GM19193 (cell line): ENCODE results near the gene ATP11A.

Experiments used
- POLR2A ChIP-seq: IDR thresholded peaks from 4 replicates; pipeline ENCODE4 v1.6.1; 2011; ENCODE audit not compliant: insufficient read depth, insufficient read length; ENCODE audit errors: extremely low read depth

Gene ATP11A

GRCh38 chr13:112837371-112838037 lies 147.7 kb downstream of the ATP11A start:
- TF ChIP-seq POLR2A = no peak

- no peak for TF ChIP-seq POLR2A
Observed at GRCh38 chr13:112838038-112838841, 148.4 kb downstream of the ATP11A start.

GRCh38 chr13:112838842-112839117 lies 148.9 kb downstream of the ATP11A start:
- TF ChIP-seq POLR2A = no peak

GRCh38 chr13:112839356-112840105 lies 149.7 kb downstream of the ATP11A start:
- no peak for TF ChIP-seq POLR2A

GRCh38 chr13:112840472-112841302 lies 150.8 kb downstream of the ATP11A start:
- no peak for TF ChIP-seq POLR2A

- no peak for TF ChIP-seq POLR2A
Observed at GRCh38 chr13:112842343-112842856, 152.6 kb downstream of the ATP11A start.

- TF ChIP-seq POLR2A = no peak
Observed at GRCh38 chr13:112842931-112843391, 153.1 kb downstream of the ATP11A start.

GRCh38 chr13:112843392-112844111 lies 153.7 kb downstream of the ATP11A start:
- no peak for TF ChIP-seq POLR2A

- no peak for TF ChIP-seq POLR2A
Observed at GRCh38 chr13:112844411-112844810, 154.6 kb downstream of the ATP11A start.

- TF ChIP-seq POLR2A = no peak
Observed at GRCh38 chr13:112844879-112845278, 155.0 kb downstream of the ATP11A start.

- TF ChIP-seq POLR2A = no peak
Observed at GRCh38 chr13:112845511-112846144, 155.8 kb downstream of the ATP11A start.

- TF ChIP-seq POLR2A = no peak
Observed at GRCh38 chr13:112846411-112847115, 156.7 kb downstream of the ATP11A start.

GRCh38 chr13:112849500-112849899 lies 159.7 kb downstream of the ATP11A start:
- no peak for TF ChIP-seq POLR2A
